ENCODE measurements around the gene LNX1.

The LNX1 gene

DNA sequence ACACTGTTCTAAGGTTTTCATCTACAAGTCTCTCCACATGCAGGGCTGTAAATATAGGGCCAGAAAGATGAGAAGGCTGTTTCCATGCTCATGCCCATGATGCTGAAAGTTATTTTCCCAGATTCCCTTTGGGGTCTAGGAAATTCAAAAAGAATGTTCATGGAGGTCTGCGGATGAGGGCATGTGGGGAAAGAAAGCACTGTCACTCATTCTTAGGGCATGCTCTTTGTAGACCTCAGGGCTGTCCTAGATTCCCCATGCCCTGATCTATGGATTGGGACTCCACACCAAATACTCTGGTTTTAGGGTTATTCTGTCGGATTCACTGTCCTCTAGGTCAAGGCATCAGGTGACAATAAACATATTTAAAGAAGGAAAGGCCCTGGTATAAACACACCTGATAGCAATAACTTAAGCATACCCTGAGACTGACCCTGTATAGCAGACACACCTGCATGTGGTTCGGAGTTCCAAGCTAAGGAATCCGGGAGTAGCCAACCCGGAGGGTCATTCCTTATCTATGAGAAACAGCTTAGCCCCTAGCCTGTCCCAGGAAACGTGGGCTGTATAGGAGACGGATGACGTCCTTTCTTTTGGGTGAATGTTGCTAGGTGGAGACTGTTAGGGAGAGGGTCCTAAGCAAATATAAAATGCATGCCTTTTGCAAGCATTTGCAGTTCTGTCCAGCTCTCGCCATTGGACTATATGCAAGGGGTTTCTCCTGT is 37.6 kb downstream of the LNX1 start:
- H3K4me1 ChIP-seq (ENCODE audit: control insufficient read depth, insufficient read depth, low read length, unreplicated experiment) = peaks cover 9% of the 10 kb centered on the region
- no peak overlapping the region for H3K4me3 ChIP-seq (ENCODE audit: low read depth, low read length)
- no peaks in the 10 kb centered on the region for H3K79me2 ChIP-seq (ENCODE audit: control insufficient read depth, insufficient read depth, low read length, unreplicated experiment)
- no peak overlapping the region for H2AFZ ChIP-seq (ENCODE audit: low read length, unreplicated experiment)
- no peaks in the 10 kb centered on the region for H3K27me3 ChIP-seq (ENCODE audit: insufficient read depth, low read length)
- no peak overlapping the region for H3K27ac ChIP-seq (ENCODE audit: low read depth, low read length)
- H3K36me3 ChIP-seq (ENCODE audit: insufficient read depth, low read length) = no peaks in the 10 kb centered on the region

GRCh38 chr4:53552711-53553110 is 38.6 kb downstream of the LNX1 start:
- no peaks in the 10 kb centered on the region for H3K36me3 ChIP-seq (ENCODE audit: insufficient read depth, low read length)
- H3K27ac ChIP-seq (ENCODE audit: low read depth, low read length) = no peak overlapping the region
- H3K4me1 ChIP-seq (ENCODE audit: control insufficient read depth, insufficient read depth, low read length, unreplicated experiment) = peaks cover 4% of the 10 kb centered on the region
- no peak overlapping the region for H2AFZ ChIP-seq (ENCODE audit: low read length, unreplicated experiment)
- no peaks in the 10 kb centered on the region for H3K79me2 ChIP-seq (ENCODE audit: control insufficient read depth, insufficient read depth, low read length, unreplicated experiment)
- H3K4me3 ChIP-seq (ENCODE audit: low read depth, low read length) = no peak overlapping the region
- H3K27me3 ChIP-seq (ENCODE audit: insufficient read depth, low read length) = no peaks in the 10 kb centered on the region

- Histone ChIP-seq H3K36me3 (ENCODE audit: insufficient read depth, low read length) (no peaks in the 10 kb centered on the region), H3K4me3 (ENCODE audit: low read depth, low read length) (no peak overlapping the region), H3K79me2 (ENCODE audit: control insufficient read depth, insufficient read depth, low read length, unreplicated experiment) (no peaks in the 10 kb centered on the region), H2AFZ (ENCODE audit: low read length, unreplicated experiment) (no peak overlapping the region), H3K4me1 (ENCODE audit: control insufficient read depth, insufficient read depth, low read length, unreplicated experiment) (peaks cover 7% of the 10 kb centered on the region), H3K27ac (ENCODE audit: low read depth, low read length) (no peak overlapping the region), H3K27me3 (ENCODE audit: insufficient read depth, low read length) (no peaks in the 10 kb centered on the region)
Measured at GRCh38 chr4:53551958-53552357, 39.3 kb downstream of the LNX1 start.

- no peaks in the 10 kb centered on the region for H3K79me2 ChIP-seq (ENCODE audit: control insufficient read depth, insufficient read depth, low read length, unreplicated experiment)
- no peak overlapping the region for H3K27ac ChIP-seq (ENCODE audit: low read depth, low read length)
- peaks cover 7% of the 10 kb centered on the region for H3K4me1 ChIP-seq (ENCODE audit: control insufficient read depth, insufficient read depth, low read length, unreplicated experiment)
- H2AFZ ChIP-seq (ENCODE audit: low read length, unreplicated experiment) = no peak overlapping the region
- no peak overlapping the region for H3K4me3 ChIP-seq (ENCODE audit: low read depth, low read length)
- H3K27me3 ChIP-seq (ENCODE audit: insufficient read depth, low read length) = no peaks in the 10 kb centered on the region
- no peaks in the 10 kb centered on the region for H3K36me3 ChIP-seq (ENCODE audit: insufficient read depth, low read length)
Measured at GRCh38 chr4:53551281-53551864, 39.9 kb downstream of the LNX1 start.

DNA sequence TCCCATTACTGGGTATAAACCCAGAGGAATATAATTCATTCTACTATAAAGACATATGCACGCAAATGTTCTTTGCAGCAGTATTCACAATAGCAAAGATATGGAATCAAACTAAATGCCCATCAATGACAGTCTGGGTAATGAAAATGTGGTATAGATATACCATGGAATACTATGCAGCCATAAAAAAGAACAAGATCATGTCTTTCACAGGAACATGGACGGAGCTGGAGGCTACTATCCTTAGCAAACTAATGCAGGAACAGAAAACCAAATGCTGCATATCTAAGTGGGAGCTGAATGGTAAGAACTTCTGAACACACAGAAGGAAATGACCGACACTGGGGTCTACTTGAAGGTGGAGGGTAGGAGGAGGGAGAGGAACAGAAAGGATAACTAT is 42.6 kb downstream of the LNX1 start:
- no peaks in the 10 kb centered on the region for H3K27me3 ChIP-seq (ENCODE audit: insufficient read depth, low read length)
- H3K36me3 ChIP-seq (ENCODE audit: insufficient read depth, low read length) = no peaks in the 10 kb centered on the region
- H3K79me2 ChIP-seq (ENCODE audit: control insufficient read depth, insufficient read depth, low read length, unreplicated experiment) = no peaks in the 10 kb centered on the region
- peaks cover 7% of the 10 kb centered on the region for H3K4me1 ChIP-seq (ENCODE audit: control insufficient read depth, insufficient read depth, low read length, unreplicated experiment)
- H3K27ac ChIP-seq (ENCODE audit: low read depth, low read length) = no peak overlapping the region
- no peak overlapping the region for H2AFZ ChIP-seq (ENCODE audit: low read length, unreplicated experiment)
- H3K4me3 ChIP-seq (ENCODE audit: low read depth, low read length) = no peak overlapping the region

- Histone ChIP-seq H3K79me2 (ENCODE audit: control insufficient read depth, insufficient read depth, low read length, unreplicated experiment) (no peaks in the 10 kb centered on the region), H2AFZ (ENCODE audit: low read length, unreplicated experiment) (peak overlapping the region; percentile 34), H3K27ac (ENCODE audit: low read depth, low read length) (no peak overlapping the region), H3K4me1 (ENCODE audit: control insufficient read depth, insufficient read depth, low read length, unreplicated experiment) (peaks cover 11% of the 10 kb centered on the region), H3K27me3 (ENCODE audit: insufficient read depth, low read length) (no peaks in the 10 kb centered on the region), H3K4me3 (ENCODE audit: low read depth, low read length) (no peak overlapping the region), H3K36me3 (ENCODE audit: insufficient read depth, low read length) (no peaks in the 10 kb centered on the region)
Measured at GRCh38 chr4:53547983-53548382, 43.3 kb downstream of the LNX1 start.

- Histone ChIP-seq H3K27me3 (ENCODE audit: insufficient read depth, low read length) (no peaks in the 10 kb centered on the region), H2AFZ (ENCODE audit: low read length, unreplicated experiment) (no peak overlapping the region), H3K36me3 (ENCODE audit: insufficient read depth, low read length) (no peaks in the 10 kb centered on the region), H3K79me2 (ENCODE audit: control insufficient read depth, insufficient read depth, low read length, unreplicated experiment) (no peaks in the 10 kb centered on the region), H3K4me3 (ENCODE audit: low read depth, low read length) (no peak overlapping the region), H3K4me1 (ENCODE audit: control insufficient read depth, insufficient read depth, low read length, unreplicated experiment) (peaks cover 28% of the 10 kb centered on the region), H3K27ac (ENCODE audit: low read depth, low read length) (no peak overlapping the region)
Measured at GRCh38 chr4:53545942-53546581, 45.2 kb downstream of the LNX1 start.

GRCh38 chr4:53545273-53545672 is 46.0 kb downstream of the LNX1 start:
- Histone ChIP-seq H3K36me3 (ENCODE audit: insufficient read depth, low read length) (no peaks in the 10 kb centered on the region), H3K27ac (ENCODE audit: low read depth, low read length) (no peak overlapping the region), H2AFZ (ENCODE audit: low read length, unreplicated experiment) (no peak overlapping the region), H3K4me1 (ENCODE audit: control insufficient read depth, insufficient read depth, low read length, unreplicated experiment) (peaks cover 36% of the 10 kb centered on the region), H3K27me3 (ENCODE audit: insufficient read depth, low read length) (no peaks in the 10 kb centered on the region), H3K79me2 (ENCODE audit: control insufficient read depth, insufficient read depth, low read length, unreplicated experiment) (no peaks in the 10 kb centered on the region), H3K4me3 (ENCODE audit: low read depth, low read length) (no peak overlapping the region)

GRCh38 chr4:53543561-53543960 is 47.7 kb downstream of the LNX1 start:
- H2AFZ ChIP-seq (ENCODE audit: low read length, unreplicated experiment) = no peak overlapping the region
- H3K27ac ChIP-seq (ENCODE audit: low read depth, low read length) = no peak overlapping the region
- H3K36me3 ChIP-seq (ENCODE audit: insufficient read depth, low read length) = no peaks in the 10 kb centered on the region
- no peaks in the 10 kb centered on the region for H3K79me2 ChIP-seq (ENCODE audit: control insufficient read depth, insufficient read depth, low read length, unreplicated experiment)
- peaks cover 38% of the 10 kb centered on the region for H3K4me1 ChIP-seq (ENCODE audit: control insufficient read depth, insufficient read depth, low read length, unreplicated experiment)
- H3K27me3 ChIP-seq (ENCODE audit: insufficient read depth, low read length) = no peaks in the 10 kb centered on the region
- no peak overlapping the region for H3K4me3 ChIP-seq (ENCODE audit: low read depth, low read length)

DNA sequence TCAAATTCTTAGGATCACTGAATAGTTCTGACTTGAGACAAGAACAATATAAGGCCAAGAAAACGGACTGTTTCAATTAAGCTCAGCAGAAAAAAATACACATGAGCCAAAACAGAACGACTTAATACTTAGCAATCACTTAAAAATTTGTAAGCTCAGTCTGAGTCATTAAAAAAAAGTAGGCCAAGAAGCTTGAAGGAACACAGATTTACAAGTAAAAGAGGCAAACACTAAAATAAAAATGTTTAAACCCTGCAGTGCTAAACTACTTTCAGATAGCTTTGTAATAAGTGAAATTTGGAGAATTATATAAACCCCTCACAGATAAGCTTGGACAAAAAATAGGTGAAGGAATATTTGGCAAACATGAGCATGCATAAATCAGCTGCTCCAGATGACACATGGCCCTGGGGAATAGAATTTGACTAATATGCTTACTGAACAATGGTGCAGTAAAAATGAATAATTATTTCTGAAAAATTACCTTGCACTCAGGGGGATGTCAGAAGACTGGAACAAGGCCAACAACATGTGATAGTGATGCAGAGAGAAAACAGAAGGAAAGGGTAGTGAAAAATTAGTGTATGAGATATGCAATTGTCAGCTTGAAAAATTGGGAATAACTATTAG is 49.6 kb downstream of the LNX1 start:
- H2AFZ ChIP-seq (ENCODE audit: low read length, unreplicated experiment) = peak overlapping the region; percentile 7
- H3K4me3 ChIP-seq (ENCODE audit: low read depth, low read length) = peak overlapping the region; percentile 34; the same call in 1 of the 2 replicates
- H3K27me3 ChIP-seq (ENCODE audit: insufficient read depth, low read length) = no peaks in the 10 kb centered on the region
- H3K4me1 ChIP-seq (ENCODE audit: control insufficient read depth, insufficient read depth, low read length, unreplicated experiment) = peaks cover 31% of the 10 kb centered on the region
- H3K27ac ChIP-seq (ENCODE audit: low read depth, low read length) = peak overlapping the region; percentile 99
- no peaks in the 10 kb centered on the region for H3K79me2 ChIP-seq (ENCODE audit: control insufficient read depth, insufficient read depth, low read length, unreplicated experiment)
- no peaks in the 10 kb centered on the region for H3K36me3 ChIP-seq (ENCODE audit: insufficient read depth, low read length)
